Astrocyte of the cerebellum (primary cell): ENCODE measurements around the gene PTPN23.
A peak's percentile ranks its signal among the peaks of the same experiment; 100 is the strongest.

Experiments
- DNase-seq: peaks from one replicate; pipeline ENCODE4 v3.0.0-alpha.2; 2011; ENCODE audit warnings: low read depth
- H3K4me3 ChIP-seq: 2 replicates; pipeline ENCODE4 v1.5.1; 2011; ENCODE audit warnings: mild to moderate bottlenecking, low read depth, low read length, moderate library complexity
- CTCF ChIP-seq: IDR thresholded peaks from 2 replicates; pipeline ENCODE4 v1.5.1; 2012; ENCODE audit warnings: low read length, low read depth, moderate library complexity, mild to moderate bottlenecking; ENCODE audit errors: missing control alignments
- in situ Hi-C: cut with HindIII; loops from 2 replicates; pipeline ENCODE4 v1.10.0; 2017; ENCODE audit warnings: low sequenced_read_pairs

PTPN23 gene, protein sequence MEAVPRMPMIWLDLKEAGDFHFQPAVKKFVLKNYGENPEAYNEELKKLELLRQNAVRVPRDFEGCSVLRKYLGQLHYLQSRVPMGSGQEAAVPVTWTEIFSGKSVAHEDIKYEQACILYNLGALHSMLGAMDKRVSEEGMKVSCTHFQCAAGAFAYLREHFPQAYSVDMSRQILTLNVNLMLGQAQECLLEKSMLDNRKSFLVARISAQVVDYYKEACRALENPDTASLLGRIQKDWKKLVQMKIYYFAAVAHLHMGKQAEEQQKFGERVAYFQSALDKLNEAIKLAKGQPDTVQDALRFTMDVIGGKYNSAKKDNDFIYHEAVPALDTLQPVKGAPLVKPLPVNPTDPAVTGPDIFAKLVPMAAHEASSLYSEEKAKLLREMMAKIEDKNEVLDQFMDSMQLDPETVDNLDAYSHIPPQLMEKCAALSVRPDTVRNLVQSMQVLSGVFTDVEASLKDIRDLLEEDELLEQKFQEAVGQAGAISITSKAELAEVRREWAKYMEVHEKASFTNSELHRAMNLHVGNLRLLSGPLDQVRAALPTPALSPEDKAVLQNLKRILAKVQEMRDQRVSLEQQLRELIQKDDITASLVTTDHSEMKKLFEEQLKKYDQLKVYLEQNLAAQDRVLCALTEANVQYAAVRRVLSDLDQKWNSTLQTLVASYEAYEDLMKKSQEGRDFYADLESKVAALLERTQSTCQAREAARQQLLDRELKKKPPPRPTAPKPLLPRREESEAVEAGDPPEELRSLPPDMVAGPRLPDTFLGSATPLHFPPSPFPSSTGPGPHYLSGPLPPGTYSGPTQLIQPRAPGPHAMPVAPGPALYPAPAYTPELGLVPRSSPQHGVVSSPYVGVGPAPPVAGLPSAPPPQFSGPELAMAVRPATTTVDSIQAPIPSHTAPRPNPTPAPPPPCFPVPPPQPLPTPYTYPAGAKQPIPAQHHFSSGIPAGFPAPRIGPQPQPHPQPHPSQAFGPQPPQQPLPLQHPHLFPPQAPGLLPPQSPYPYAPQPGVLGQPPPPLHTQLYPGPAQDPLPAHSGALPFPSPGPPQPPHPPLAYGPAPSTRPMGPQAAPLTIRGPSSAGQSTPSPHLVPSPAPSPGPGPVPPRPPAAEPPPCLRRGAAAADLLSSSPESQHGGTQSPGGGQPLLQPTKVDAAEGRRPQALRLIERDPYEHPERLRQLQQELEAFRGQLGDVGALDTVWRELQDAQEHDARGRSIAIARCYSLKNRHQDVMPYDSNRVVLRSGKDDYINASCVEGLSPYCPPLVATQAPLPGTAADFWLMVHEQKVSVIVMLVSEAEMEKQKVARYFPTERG (N-terminal part only)

GRCh38 chr3:47380601-47381316 lies at the start of gene PTPN23:
TSS of gene PTPN23 (plus strand) at chr3:47381021. CDS start at chr3:47381097, 76 bp downstream.
- in situ Hi-C loops: no loop called here
- no peak for TF ChIP-seq CTCF
- H3K4me3 ChIP-seq: peak within 1 kb of the TSS; percentile 70
- DNase-seq: peak; percentile 97

DNA sequence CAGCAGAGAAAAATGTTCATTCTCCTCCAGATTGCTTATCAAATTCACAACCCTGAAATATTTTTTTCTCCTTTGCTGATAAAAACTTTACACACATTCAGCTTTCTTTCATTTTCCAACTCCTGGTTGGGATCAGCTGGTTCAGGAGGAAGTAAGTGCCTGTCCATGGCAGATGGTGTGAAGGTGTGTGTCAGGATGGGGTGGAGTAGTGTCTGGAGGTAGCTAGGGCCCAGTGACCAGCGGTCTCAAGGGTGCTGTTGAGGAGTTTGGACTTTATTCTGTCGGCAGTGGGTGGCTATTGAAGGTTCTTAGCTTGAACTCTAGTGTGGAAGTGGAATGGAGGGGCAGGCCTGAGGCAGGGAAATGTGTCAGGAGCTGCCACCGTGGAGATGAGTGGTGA lies 46.9 kb upstream of the PTPN23 start:
- in situ Hi-C loops: no loop called here
- H3K4me3 ChIP-seq: no peak overlapping the region
- no peak for TF ChIP-seq CTCF
- no peak for DNase-seq

- no peak overlapping the region for H3K4me3 ChIP-seq
- DNase-seq: no peak
- in situ Hi-C loops: no loop called here
- no peak for TF ChIP-seq CTCF
Observed at GRCh38 chr3:47337656-47338055, 43.2 kb upstream of the PTPN23 start.

- no peak overlapping the region for H3K4me3 ChIP-seq
- in situ Hi-C loops: no loop called here
- TF ChIP-seq CTCF: no peak
- no peak for DNase-seq
Observed at GRCh38 chr3:47339951-47340350, 40.9 kb upstream of the PTPN23 start.

DNA sequence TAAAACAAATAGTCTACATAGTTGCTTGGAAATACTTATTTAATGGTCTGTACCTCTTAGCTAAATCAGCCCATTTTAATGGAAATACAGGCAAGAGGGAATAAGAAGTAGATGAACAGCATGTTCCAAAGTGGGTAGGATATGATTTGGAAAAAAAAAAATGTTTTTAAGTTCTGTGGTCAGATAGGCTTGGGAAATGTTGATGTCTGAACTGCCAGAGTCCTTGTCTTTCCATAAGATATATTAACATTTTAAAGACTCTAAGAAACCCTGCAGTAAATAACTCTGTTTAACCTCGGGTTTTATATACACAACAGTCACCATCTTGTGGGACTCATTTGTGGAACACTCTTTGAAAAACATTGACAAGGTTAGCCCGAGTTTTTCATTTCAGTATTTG lies 40.0 kb upstream of the PTPN23 start:
- no peak for DNase-seq
- no peak for TF ChIP-seq CTCF
- in situ Hi-C loops: no loop called here
- H3K4me3 ChIP-seq: no peak overlapping the region
